Panc1 (cell line): ENCODE data around the gene TANC1. TPM values are rescaled to one million over a fixed set of nuclear protein-coding genes. Genes with fewer than 3 reads are reported as not detected.

ENCODE experiments used
- ATAC-seq: fragments of 200-7000 bp; cut with Tn5 transposase; 2 replicates; pipeline ENCODE4 v1.9.1; 2020; ENCODE audit warnings: mild to moderate bottlenecking, moderate library complexity
- BruUV-seq: library from RNA; stranded (reverse); fragments of 400-500 nt; replicated peaks from 2 replicates; lab custom pipeline; 2021; lab: Mats Ljungman, UMichigan
- CTCF ChIA-PET: fragments of 300-600 bp; sonication (Branson Sonifier 250); formaldehyde crosslinking; loops from one replicate; lab custom pipeline; 2022; ENCODE audit warnings: antibody characterized with exemption; lab: Charles Lee
- POLR2A ChIA-PET: fragments of 300-600 bp; sonication (Branson Sonifier 250); formaldehyde crosslinking; loops from one replicate; lab custom pipeline; 2022; ENCODE audit warnings: antibody characterized with exemption; lab: Charles Lee
- DNase-seq: peaks from one replicate; pipeline ENCODE4 v3.0.0-alpha.2; 2010; ENCODE audit warnings: low read depth, low spot score
- H3K27ac ChIP-seq: 2 replicates; pipeline ENCODE4 v1.5.1; 2011; ENCODE audit warnings: mild to moderate bottlenecking, low read length, inconsistent platforms
- H3K27me3 ChIP-seq: fragments of 200-500 bp; sonication (Bioruptor generic); 2 replicates; pipeline ENCODE4 v1.6.0; 2014; ENCODE audit warnings: low read length, inconsistent platforms; ENCODE audit not compliant: control insufficient read depth, insufficient read depth
- H3K36me3 ChIP-seq: fragments of 200-500 bp; sonication (Bioruptor generic); 2 replicates; pipeline ENCODE4 v1.5.1; 2014; ENCODE audit warnings: inconsistent platforms, mild to moderate bottlenecking, low read length, moderate library complexity; ENCODE audit not compliant: control insufficient read depth, insufficient read depth
- H3K4me1 ChIP-seq: 2 replicates; pipeline ENCODE4 v1.5.1; 2011; ENCODE audit warnings: inconsistent platforms, mild to moderate bottlenecking, low read length, moderate library complexity; ENCODE audit not compliant: control insufficient read depth, insufficient read depth
- H3K4me3 ChIP-seq, 2 experiments: 2 replicates each; pipeline ENCODE4 v1.5.1; 2011 to 2012; ENCODE audit warnings: low read depth in 2 of 2, low read length in 2 of 2, mild to moderate bottlenecking in 2 of 2, inconsistent platforms in 1 of 2, moderate library complexity in 1 of 2
- H3K9me3 ChIP-seq: fragments of 200-500 bp; sonication (Bioruptor generic); 2 replicates; pipeline ENCODE4 v1.5.1; 2014; ENCODE audit warnings: low read depth, mild to moderate bottlenecking, inconsistent platforms, low read length, moderate library complexity; ENCODE audit not compliant: control insufficient read depth, insufficient read depth
- CTCF ChIP-seq: fragments of 450-650 bp; IDR thresholded peaks from 2 replicates; pipeline ENCODE4 v1.5.1; 2017; ENCODE audit warnings: mild to moderate bottlenecking
- POLR2AphosphoS5 ChIP-seq: IDR thresholded peaks from 2 replicates; pipeline ENCODE4 v1.6.1; 2012; ENCODE audit warnings: mild to moderate bottlenecking, low read depth, low read length, moderate library complexity
- REST ChIP-seq, 2 experiments: IDR thresholded peaks; 2 replicates each; pipeline ENCODE4 v1.6.1; 2011 to 2012; ENCODE audit warnings: low read depth in 2 of 2, control low read depth in 1 of 2, low read length in 1 of 2, mild to moderate bottlenecking in 1 of 2, moderate library complexity in 1 of 2; ENCODE audit not compliant: insufficient read depth in 1 of 2
- SIN3A ChIP-seq: IDR thresholded peaks from 2 replicates; pipeline ENCODE4 v1.6.1; 2012; ENCODE audit warnings: low read depth, mild to moderate bottlenecking, low read length, moderate library complexity, borderline replicate concordance; ENCODE audit not compliant: insufficient read depth
- TCF7L2 ChIP-seq: IDR thresholded peaks from 2 replicates; pipeline ENCODE4 v1.6.1; 2011; ENCODE audit warnings: mild to moderate bottlenecking, low read depth, low read length, inconsistent platforms
- in situ Hi-C: cut with HindIII; loops from 2 replicates; pipeline ENCODE4 v1.10.0; 2016; ENCODE audit warnings: low sequenced_read_pairs, low pct_unique_long_range_greater_than_20kb
- intact Hi-C: fragments of 100-400 bp; cut with micrococcal nuclease; formaldehyde crosslinking; loops from one replicate; pipeline ENCODE4 v1.10.0; 2022; ENCODE audit not compliant: unreplicated experiment
- total RNA-seq: library from RNA; stranded (reverse); gene quantifications from one replicate; pipeline ENCODE4 v1.2.1, GENCODE V29; 2021; ENCODE audit not compliant: unreplicated experiment

The TANC1 gene
- total RNA-seq, 1 experiment from 2014 or later = 44.3 TPM

- Histone ChIP-seq H3K4me1 (no peaks in the 10 kb centered on the region), H3K27me3 (no peaks in the 10 kb centered on the region), H3K36me3 (peaks cover 5% of the 10 kb centered on the region), H3K9me3 (no peaks in the 10 kb centered on the region), H3K4me3 (no peak overlapping the region), H3K27ac (no peak overlapping the region)
- TF ChIP-seq SIN3A (no peak), TCF7L2 (no peak), POLR2AphosphoS5 (no peak), REST (IDR thresholded peaks at IDR 0.05; ENCODE audit: insufficient read depth in 1 of 2, low read depth in 2 of 2, low read length in 1 of 2) (no peak), CTCF (no peak)
- in situ Hi-C loops = no loop called here
- POLR2A ChIA-PET = no interaction called here
- CTCF ChIA-PET = interaction anchor here (0.6 kb wide), 1 partner anchor 10 kb away, joined by 6 read pairs; no protein-coding TSS in a partner anchor
- no peak for ATAC-seq
- BruUV-seq = no TSS peak
- no peak for DNase-seq
- intact Hi-C loops = no loop called here
Observed at GRCh38 chr2:159186462-159186861, 218.0 kb downstream of the TANC1 start.

DNA sequence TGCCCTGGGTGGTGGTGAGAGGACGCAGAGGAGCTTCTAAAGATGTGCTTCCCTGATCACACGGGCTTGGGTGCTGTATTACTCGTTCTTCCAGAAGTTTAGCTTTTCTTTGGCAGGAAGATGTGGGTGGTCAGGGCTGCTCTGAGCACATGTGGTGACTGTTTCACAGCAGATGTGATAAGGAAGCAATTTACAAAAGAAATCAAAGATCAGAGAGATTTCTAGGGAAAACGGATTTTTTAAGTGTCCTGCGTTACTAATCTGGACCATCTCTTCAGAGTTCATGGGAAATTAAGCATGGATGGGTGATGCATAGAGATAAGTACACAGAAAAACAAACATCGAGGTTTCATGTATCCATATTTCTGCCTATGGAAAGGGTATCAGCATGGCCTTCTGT is 218.7 kb downstream of the TANC1 start:
- CTCF ChIA-PET = interaction anchor here (0.6 kb wide), 1 partner anchor 11 kb away, joined by 6 read pairs; no protein-coding TSS in a partner anchor
- intact Hi-C loops = no loop called here
- H3K4me3 ChIP-seq = no peak overlapping the region
- in situ Hi-C loops = no loop called here
- no peaks in the 10 kb centered on the region for H3K4me1 ChIP-seq
- DNase-seq (no peak), ATAC-seq (no peak)
- TF ChIP-seq CTCF = no peak
- TF ChIP-seq TCF7L2 = no peak
- no peak for TF ChIP-seq REST (IDR thresholded peaks at IDR 0.05; ENCODE audit: insufficient read depth in 1 of 2, low read depth in 2 of 2, low read length in 1 of 2)
- no peak for TF ChIP-seq POLR2AphosphoS5
- no peak for TF ChIP-seq SIN3A
- peaks cover 5% of the 10 kb centered on the region for H3K36me3 ChIP-seq
- no peaks in the 10 kb centered on the region for H3K9me3 ChIP-seq
- POLR2A ChIA-PET = no interaction called here
- H3K27ac ChIP-seq = no peak overlapping the region
- no TSS peak for BruUV-seq
- no peaks in the 10 kb centered on the region for H3K27me3 ChIP-seq
